Cardiac muscle cell (in vitro differentiated cells and primary cell): ENCODE results near the gene MYL11. TPM values are rescaled to one million over a fixed set of nuclear protein-coding genes. Genes with fewer than 3 reads are reported as not detected.
"Not testable (repeated sequence)": the region's sequence is repeated elsewhere in the genome, so short reads cannot be mapped to it uniquely, and the experiment has no call there.

Experiments used
- DNase-seq, 2 donors: peaks; one replicate each; pipeline versions ENCODE4 v3.0.0 to v3.0.0-alpha.2; 2010 to 2017; ENCODE audit warnings: low read depth in 1 of 2, low spot score in 1 of 2
- H3K27ac ChIP-seq: fragments of 200-600 bp; sonication (generic); 2 replicates; pipeline ENCODE4 v1.5.1; 2016
- H3K27me3 ChIP-seq: fragments of 200-600 bp; sonication (generic); 2 replicates; pipeline ENCODE4 v1.6.0; 2016; ENCODE audit warnings: control low read depth
- H3K36me3 ChIP-seq: fragments of 200-600 bp; sonication (generic); 2 replicates; pipeline ENCODE4 v1.5.1; 2016; ENCODE audit warnings: control low read depth
- H3K4me1 ChIP-seq: fragments of 200-600 bp; sonication (generic); 2 replicates; pipeline ENCODE4 v1.8.1; 2017; ENCODE audit warnings: low read depth, mild to moderate bottlenecking, mixed run types
- H3K4me3 ChIP-seq: fragments of 200-600 bp; sonication (generic); 2 replicates; pipeline ENCODE4 v1.5.1; 2016; ENCODE audit warnings: mild to moderate bottlenecking
- H3K9me3 ChIP-seq: fragments of 200-600 bp; sonication (generic); 2 replicates; pipeline ENCODE4 v1.5.1; 2017; ENCODE audit warnings: low read depth, mild to moderate bottlenecking, control low read depth
- CTCF ChIP-seq: IDR thresholded peaks from 2 replicates; pipeline ENCODE4 v1.5.1; 2012; ENCODE audit warnings: low read depth, mild to moderate bottlenecking, low read length
- polyA plus RNA-seq: library from polyadenylated mRNA; unstranded; fragments of >200 nt; fragmentation: Nextera tagmentation; extraction: Ambion mirVana; gene quantifications from 2 replicates; pipeline ENCODE4 v1.2.1, GENCODE V29; 2016
- total RNA-seq: library from RNA; depleted of rRNA; stranded (reverse); fragments of >200 nt; gene quantifications from 2 replicates; pipeline ENCODE4 v1.2.3, GENCODE V29; 2016

MYL11 gene
- total and polyA plus RNA-seq, 2 experiments from 2014 or later: 5.5 TPM; not detected in 1

- no peak for TF ChIP-seq CTCF
- Histone ChIP-seq H3K27me3 (no peaks in the 10 kb centered on the region), H3K27ac (no peak overlapping the region), H3K36me3 (no peaks in the 10 kb centered on the region), H3K9me3 (no peaks in the 10 kb centered on the region), H3K4me1 (no peaks in the 10 kb centered on the region), H3K4me3 (no peak overlapping the region)
- no peak for DNase-seq
These were observed 31.7 kb upstream of the MYL11 start for GRCh38 chr16:30342751-30343490.

GRCh38 chr16:30343491-30343820 is 31.1 kb upstream of the MYL11 start:
- not testable (repeated sequence) for DNase-seq, H3K27ac ChIP-seq, H3K4me1 ChIP-seq, H3K27me3 ChIP-seq, H3K4me3 ChIP-seq, H3K9me3 ChIP-seq, H3K36me3 ChIP-seq

GRCh38 chr16:30346286-30346685 is 28.3 kb upstream of the MYL11 start:
- no peaks in the 10 kb centered on the region for H3K27me3 ChIP-seq
- H3K9me3 ChIP-seq: no peaks in the 10 kb centered on the region
- H3K4me1 ChIP-seq: no peaks in the 10 kb centered on the region
- no peak overlapping the region for H3K27ac ChIP-seq
- DNase-seq: no peak
- H3K4me3 ChIP-seq: no peak overlapping the region
- H3K36me3 ChIP-seq: peaks cover 9% of the 10 kb centered on the region
- no peak for TF ChIP-seq CTCF

GRCh38 chr16:30348113-30348512 is 26.5 kb upstream of the MYL11 start:
- DNase-seq: no peak
- Histone ChIP-seq H3K27me3 (no peaks in the 10 kb centered on the region), H3K9me3 (no peaks in the 10 kb centered on the region), H3K4me1 (no peaks in the 10 kb centered on the region), H3K4me3 (no peak overlapping the region), H3K36me3 (peaks cover 21% of the 10 kb centered on the region), H3K27ac (no peak overlapping the region)
- no peak for TF ChIP-seq CTCF

GRCh38 chr16:30348929-30349328 is 25.7 kb upstream of the MYL11 start:
- Histone ChIP-seq H3K27me3 (no peaks in the 10 kb centered on the region), H3K36me3 (peaks cover 22% of the 10 kb centered on the region), H3K9me3 (no peaks in the 10 kb centered on the region), H3K4me3 (no peak overlapping the region), H3K27ac (peak overlapping the region; percentile 72), H3K4me1 (no peaks in the 10 kb centered on the region)
- DNase-seq: no peak
- TF ChIP-seq CTCF: no peak

GRCh38 chr16:30349675-30350074 is 24.9 kb upstream of the MYL11 start:
- no peak for TF ChIP-seq CTCF
- Histone ChIP-seq H3K27ac (peak overlapping the region; percentile 72), H3K27me3 (no peaks in the 10 kb centered on the region), H3K4me1 (peaks cover 5% of the 10 kb centered on the region), H3K9me3 (no peaks in the 10 kb centered on the region), H3K36me3 (peaks cover 22% of the 10 kb centered on the region), H3K4me3 (no peak overlapping the region)
- no peak for DNase-seq
